ENCODE data around the gene TOP2B. TPM values are rescaled to one million over a fixed set of nuclear protein-coding genes. Genes with fewer than 3 reads are reported as not detected.

Gene TOP2B
- total RNA-seq, 1 donor from 2014 or later, result 68.4 TPM

GRCh38 chr3:25620493-25620892 is 44.2 kb downstream of the TOP2B start:
- no peak for DNase-seq (ENCODE audit: low read depth in 2 of 2)

GRCh38 chr3:25619382-25619781 is 45.3 kb downstream of the TOP2B start:
- DNase-seq (ENCODE audit: low read depth in 2 of 2), result no peak

DNA sequence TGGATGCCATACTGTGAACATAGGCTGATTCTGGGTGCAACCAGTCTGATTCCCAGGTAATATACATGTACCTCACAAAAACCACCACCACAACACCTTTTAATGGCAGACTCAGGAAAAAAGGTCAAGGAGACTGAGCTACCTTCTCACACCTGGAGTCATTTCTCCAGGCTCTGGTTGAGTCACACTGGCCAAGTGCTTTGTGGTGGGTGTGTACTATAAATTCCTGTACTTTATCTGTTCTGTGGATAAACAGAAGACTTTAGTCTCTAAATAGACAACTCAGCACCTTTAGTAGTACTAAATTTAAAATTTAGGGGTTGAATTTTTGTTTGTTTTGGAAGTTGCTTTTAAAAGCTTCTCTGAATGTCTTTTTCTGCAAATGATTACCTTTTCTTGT is 46.7 kb downstream of the TOP2B start:
- no peak for DNase-seq (ENCODE audit: low read depth in 2 of 2)

DNA sequence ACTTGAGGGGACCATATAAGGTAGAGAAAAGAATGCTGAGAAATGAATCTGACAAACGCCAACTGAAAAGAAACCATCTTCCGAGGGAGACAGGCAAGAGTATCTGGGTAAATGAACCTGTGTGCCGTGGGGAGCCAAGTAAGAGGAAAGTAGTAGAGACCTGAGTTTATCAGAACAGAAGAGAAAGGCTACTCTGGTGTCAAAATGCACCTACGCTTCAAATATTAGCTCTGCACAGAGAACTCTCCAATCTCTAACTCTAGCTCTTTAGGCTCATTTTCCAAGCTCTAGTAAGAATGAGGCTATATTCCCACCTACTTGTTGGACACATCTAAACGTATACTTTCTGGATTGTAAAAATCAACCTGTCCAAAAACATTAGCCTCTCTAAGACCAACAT is 53.5 kb downstream of the TOP2B start:
- no peak for DNase-seq (ENCODE audit: low read depth in 2 of 2)

- no peak for DNase-seq (ENCODE audit: low read depth in 2 of 2)
Observed at GRCh38 chr3:25610779-25611178, 53.9 kb downstream of the TOP2B start.

- DNase-seq (ENCODE audit: low read depth in 2 of 2), result no peak
Observed at GRCh38 chr3:25610167-25610566, 54.5 kb downstream of the TOP2B start.

DNA sequence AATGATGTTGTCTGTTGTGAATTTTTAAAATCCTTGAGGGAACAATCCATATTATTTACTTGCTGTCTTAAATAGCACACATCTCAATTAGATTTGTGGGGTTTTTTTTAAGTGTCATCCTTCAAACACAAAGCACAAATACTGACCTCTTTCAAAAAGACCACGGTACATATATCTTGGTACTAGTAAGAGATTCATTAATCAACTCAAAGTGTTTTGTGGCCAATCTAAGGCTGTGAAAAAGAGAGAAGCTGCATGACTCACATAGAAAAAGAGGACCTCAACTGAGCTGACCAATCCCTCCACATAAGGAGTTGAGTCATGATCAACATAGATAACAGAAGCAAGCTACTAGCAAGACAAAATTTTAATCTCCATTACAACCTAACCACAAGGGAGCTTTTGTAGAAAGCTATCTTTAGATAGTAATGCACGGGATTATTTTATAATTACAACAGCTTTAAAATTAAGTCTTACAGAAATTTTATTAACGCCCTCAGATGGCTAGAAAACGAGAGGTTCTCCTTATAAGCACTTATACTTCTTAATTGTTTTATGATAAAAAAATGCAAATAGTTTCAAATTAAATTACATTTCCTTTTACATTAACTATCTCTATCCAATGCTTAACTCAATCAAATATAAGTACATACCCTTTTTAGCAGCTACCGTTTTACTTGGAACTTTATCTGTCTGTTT is 60.5 kb downstream of the TOP2B start:
- DNase-seq (ENCODE audit: low read depth in 2 of 2), result no peak

GRCh38 chr3:25603703-25604102 is 61.0 kb downstream of the TOP2B start:
- DNase-seq (ENCODE audit: low read depth in 2 of 2), result no peak

DNA sequence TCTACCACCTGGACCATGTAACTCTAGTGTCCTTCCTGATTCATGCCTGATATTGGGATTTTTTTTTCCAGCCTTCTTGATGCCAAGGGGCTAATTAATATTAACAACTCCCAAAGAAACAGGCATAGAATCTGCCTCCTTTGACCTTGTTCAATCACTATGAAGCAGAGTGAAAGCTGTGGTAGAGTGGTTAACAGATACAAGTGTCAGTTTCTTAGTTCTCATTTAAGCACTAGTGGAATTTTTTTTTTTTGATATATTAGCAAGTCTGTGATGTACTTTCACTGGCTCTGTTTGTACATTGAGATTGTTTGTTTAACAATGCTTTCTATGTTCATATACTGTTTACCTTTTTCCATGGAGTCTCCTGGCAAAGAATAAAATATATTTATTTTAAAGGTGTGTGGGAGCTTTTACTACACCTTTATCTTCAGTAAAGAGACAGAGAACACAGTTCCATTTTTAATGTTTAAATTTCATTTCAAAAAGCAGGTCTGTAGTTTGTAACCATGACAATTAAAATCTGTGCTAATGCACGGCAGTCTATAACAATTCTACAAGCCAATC is 67.1 kb downstream of the TOP2B start:
- no peak for DNase-seq (ENCODE audit: low read depth in 2 of 2)

DNA sequence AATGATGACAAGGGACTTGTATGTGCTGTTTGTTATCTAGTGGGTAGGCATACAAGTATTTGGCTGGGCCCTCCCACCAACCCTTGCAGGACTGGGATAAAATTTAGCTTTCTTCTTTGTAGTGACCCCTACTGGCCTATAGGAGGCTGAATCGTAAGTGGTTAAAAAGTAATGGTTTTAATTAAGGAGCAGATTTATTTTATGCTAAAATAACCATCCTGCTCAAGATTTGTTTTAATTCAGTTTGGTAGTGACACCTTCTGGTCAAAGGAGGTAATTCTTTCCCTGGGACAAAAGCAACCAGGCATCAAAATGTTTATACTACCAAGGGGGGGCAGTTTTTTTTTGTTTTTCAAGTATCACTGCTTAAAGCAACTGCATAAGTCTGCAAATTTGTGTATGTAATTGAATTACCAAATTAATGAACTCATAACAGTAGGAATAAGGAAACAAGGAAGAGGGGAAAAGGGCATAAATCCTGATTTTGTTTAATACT is 70.7 kb downstream of the TOP2B start:
- DNase-seq (ENCODE audit: low read depth in 2 of 2), result peak; percentile 21 to 61

DNA sequence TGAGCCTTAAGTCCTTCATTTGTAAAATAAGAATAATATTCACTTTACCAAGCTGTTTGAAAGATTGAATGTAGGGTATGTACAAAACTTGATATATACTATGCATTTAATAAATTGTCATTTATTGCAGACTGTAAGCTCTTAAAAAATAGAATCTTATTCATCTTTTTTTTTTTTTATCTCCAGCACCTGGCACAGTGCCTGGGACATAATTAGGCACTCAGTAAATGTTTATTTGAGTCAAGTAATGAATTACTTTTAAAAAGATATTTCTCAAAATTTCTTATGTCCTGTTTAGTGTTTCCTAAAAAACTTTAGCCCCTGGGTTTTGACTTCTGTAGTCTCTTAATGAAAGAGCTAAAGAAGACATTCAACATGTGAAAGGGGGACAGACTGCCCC is 71.7 kb downstream of the TOP2B start:
- DNase-seq (ENCODE audit: low read depth in 2 of 2), result no peak

DNA sequence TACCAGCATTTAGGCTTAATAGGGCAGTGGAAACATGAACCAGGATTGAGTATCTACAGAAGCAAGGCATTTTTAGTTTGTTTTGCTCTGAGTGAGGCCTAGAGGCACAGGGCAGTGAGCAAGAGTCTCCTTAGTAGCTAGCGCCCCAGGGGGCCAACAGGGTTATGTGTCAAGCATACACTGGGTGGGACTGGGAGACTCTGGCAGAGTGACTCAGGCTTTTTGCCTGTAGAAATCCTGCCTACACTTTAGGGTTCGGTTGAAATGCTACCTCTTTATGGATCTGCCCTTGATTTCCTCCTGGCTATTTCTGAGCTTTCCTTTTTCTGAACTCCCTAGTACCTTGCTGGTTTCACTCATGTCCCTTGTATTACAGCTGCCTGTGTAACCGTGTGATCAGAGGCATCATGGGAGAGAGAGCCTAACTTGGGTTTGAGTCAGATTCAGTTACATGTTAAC is 72.2 kb downstream of the TOP2B start:
- DNase-seq (ENCODE audit: low read depth in 2 of 2), result no peak

- DNase-seq (ENCODE audit: low read depth in 2 of 2), result no peak
Observed at GRCh38 chr3:25589783-25590258, 74.9 kb downstream of the TOP2B start.

DNA sequence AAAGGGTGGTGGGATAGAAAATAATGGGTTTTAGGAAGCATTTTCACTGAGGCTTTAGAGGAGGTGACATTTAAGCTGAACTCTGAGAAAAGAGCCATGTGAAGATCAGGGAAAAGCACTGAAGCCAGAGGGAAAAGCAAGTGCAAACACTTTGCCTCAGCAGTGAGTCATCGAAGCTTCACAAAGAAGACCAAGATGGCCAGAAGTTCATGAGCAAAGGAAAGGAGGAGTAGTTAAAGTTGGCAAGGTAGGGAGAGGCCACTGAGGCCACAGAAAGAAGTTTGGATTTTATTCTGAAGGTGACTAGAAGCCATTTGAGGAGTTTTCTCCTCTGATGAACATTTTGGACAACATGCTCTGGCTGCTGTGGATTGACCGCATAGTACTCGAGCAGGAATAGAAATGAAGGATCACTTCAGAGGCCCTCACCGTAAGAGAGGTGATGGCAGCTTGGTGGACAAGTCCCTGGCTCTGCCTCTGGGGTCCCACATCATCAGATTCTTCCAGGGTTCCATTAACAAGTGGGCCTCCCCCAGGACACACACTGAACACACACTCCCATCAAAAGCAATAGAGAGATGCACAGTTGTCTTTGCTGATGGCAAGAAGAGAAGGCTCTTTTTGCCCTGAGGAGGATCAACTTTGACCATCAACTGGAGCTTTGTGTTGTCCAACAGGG is 75.5 kb downstream of the TOP2B start:
- no peak for DNase-seq (ENCODE audit: low read depth in 2 of 2)

DNA sequence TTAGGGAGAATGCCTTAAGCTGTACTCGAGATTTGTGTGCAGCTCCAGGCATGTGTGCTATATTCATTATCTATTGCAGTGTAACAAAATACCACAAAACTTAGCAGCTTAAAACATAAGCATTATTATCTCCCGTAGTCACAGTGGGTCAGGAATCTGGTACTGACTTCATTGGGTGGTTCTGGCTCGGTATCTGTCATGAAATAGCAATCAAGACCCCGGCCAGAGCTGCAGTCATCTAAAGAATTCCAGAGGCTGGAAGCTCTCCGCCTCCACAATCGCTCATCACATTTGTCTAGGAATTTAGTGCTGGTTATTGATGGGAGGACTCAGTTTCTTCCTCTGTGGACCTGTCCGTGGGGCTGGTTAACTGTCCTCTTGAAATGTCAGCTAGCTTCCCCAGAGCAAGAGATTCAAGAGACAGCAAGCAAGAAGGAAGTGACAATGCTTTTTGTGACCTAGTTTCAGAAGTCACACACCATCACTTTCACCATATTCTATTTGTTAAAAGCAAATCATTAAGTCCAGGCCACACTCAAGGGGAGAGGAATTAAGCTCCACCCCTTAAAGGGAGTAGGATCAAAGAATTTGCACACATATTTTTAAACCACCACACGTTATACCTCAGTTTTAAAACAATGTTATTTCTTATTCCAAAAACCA is 76.1 kb downstream of the TOP2B start:
- DNase-seq (ENCODE audit: low read depth in 2 of 2), result no peak

- no peak for DNase-seq (ENCODE audit: low read depth in 2 of 2)
Observed at GRCh38 chr3:25587975-25588374, 76.7 kb downstream of the TOP2B start.

GRCh38 chr3:25587526-25587925 is 77.2 kb downstream of the TOP2B start:
- DNase-seq (ENCODE audit: low read depth in 2 of 2), result no peak

DNA sequence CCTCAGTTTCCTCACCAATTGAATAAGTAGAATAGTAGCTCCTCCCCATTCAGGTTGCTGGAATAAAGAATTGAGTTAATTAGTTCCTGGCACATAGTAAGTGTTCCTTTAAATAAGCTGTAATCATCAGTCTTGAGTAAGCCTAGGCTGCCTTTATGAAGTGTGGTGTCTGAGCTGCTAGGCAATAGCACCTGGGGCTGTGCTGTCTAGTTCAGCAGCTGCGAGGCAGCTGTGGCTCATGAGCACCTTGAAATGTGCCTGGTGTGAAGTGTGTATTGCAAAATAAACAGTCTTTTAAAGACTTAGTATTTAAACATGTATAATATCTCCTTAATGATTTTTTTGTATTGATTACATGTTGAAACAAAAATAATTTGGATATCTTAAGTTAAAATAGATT is 77.6 kb downstream of the TOP2B start:
- no peak for DNase-seq (ENCODE audit: low read depth in 2 of 2)

GRCh38 chr3:25586553-25586952 is 78.2 kb downstream of the TOP2B start:
- no peak for DNase-seq (ENCODE audit: low read depth in 2 of 2)

DNA sequence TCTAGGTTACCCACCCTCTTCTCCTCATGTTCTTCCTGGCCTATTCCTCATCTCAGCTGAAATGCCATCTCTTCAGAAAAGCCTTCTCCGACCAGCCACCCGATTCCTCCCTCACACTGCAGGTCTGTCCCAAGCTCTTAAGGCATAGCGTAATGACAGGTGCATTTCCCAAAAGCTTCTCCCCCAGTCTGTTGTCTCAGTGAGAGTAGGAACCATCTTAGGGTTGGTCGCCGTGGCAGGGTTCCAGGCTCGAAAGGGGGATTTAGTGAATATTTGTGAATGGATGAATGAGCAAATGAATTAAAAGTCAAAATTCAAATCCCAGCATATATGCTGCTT is 78.6 kb downstream of the TOP2B start:
- DNase-seq (ENCODE audit: low read depth in 2 of 2), result no peak

- DNase-seq (ENCODE audit: low read depth in 2 of 2), result no peak
Observed at GRCh38 chr3:25585361-25586166, 79.1 kb downstream of the TOP2B start.
